ENCODE results near the gene GET3.
A peak's percentile ranks its signal among the peaks of the same experiment; 100 is the strongest.

The GET3 gene

GRCh38 chr19:12778017-12778904 lies 41.0 kb downstream of the GET3 start:
- Histone ChIP-seq H3K4me1 (ENCODE audit: control insufficient read depth, insufficient read depth, low read length) (peaks cover 20% of the 10 kb centered on the region), H3K27me3 (ENCODE audit: control insufficient read depth, insufficient read depth, low read length) (no peaks in the 10 kb centered on the region), H3K9ac (ENCODE audit: low read length) (peak overlapping the region; percentile 57), H3K36me3 (ENCODE audit: control insufficient read depth, insufficient read depth, low read length) (no peaks in the 10 kb centered on the region), H3K27ac (ENCODE audit: low read depth, low read length) (peak overlapping the region; percentile 97), H3K4me3 (ENCODE audit: low read length) (peak overlapping the region; percentile 76)

- Histone ChIP-seq H3K27ac (ENCODE audit: low read depth, low read length) (peak overlapping the region; percentile 97), H3K4me1 (ENCODE audit: control insufficient read depth, insufficient read depth, low read length) (peaks cover 25% of the 10 kb centered on the region), H3K4me3 (ENCODE audit: low read length) (peak overlapping the region; percentile 76), H3K36me3 (ENCODE audit: control insufficient read depth, insufficient read depth, low read length) (no peaks in the 10 kb centered on the region), H3K27me3 (ENCODE audit: control insufficient read depth, insufficient read depth, low read length) (no peaks in the 10 kb centered on the region), H3K9ac (ENCODE audit: low read length) (no peak overlapping the region)
These were observed 41.5 kb downstream of the GET3 start for GRCh38 chr19:12778905-12779161.

GRCh38 chr19:12779162-12779993 lies 42.1 kb downstream of the GET3 start:
- Histone ChIP-seq H3K27ac (ENCODE audit: low read depth, low read length) (peak overlapping the region; percentile 97), H3K36me3 (ENCODE audit: control insufficient read depth, insufficient read depth, low read length) (no peaks in the 10 kb centered on the region), H3K4me3 (ENCODE audit: low read length) (peak overlapping the region; percentile 76)

GRCh38 chr19:12782174-12782423 lies 44.8 kb downstream of the GET3 start:
- no peaks in the 10 kb centered on the region for H3K27me3 ChIP-seq (ENCODE audit: control insufficient read depth, insufficient read depth, low read length)
- H3K27ac ChIP-seq (ENCODE audit: low read depth, low read length): peak overlapping the region; percentile 99
- H3K9ac ChIP-seq (ENCODE audit: low read length): peak overlapping the region; percentile 93
- H3K4me1 ChIP-seq (ENCODE audit: control insufficient read depth, insufficient read depth, low read length): peaks cover 20% of the 10 kb centered on the region
- no peaks in the 10 kb centered on the region for H3K36me3 ChIP-seq (ENCODE audit: control insufficient read depth, insufficient read depth, low read length)
- peak overlapping the region; percentile 78 for H3K4me3 ChIP-seq (ENCODE audit: low read length)

More at GRCh38 chr19:12779162-12779993, 42.1 kb downstream of the GET3 start:
- no peak overlapping the region for H3K9ac ChIP-seq (ENCODE audit: low read length)
- H3K27me3 ChIP-seq (ENCODE audit: control insufficient read depth, insufficient read depth, low read length): no peaks in the 10 kb centered on the region
- H3K4me1 ChIP-seq (ENCODE audit: control insufficient read depth, insufficient read depth, low read length): peaks cover 25% of the 10 kb centered on the region

- Histone ChIP-seq H3K4me1 (ENCODE audit: control insufficient read depth, insufficient read depth, low read length) (peaks cover 20% of the 10 kb centered on the region), H3K27ac (ENCODE audit: low read depth, low read length) (peak overlapping the region; percentile 99), H3K27me3 (ENCODE audit: control insufficient read depth, insufficient read depth, low read length) (no peaks in the 10 kb centered on the region), H3K9ac (ENCODE audit: low read length) (peak overlapping the region; percentile 93), H3K4me3 (ENCODE audit: low read length) (peak overlapping the region; percentile 78), H3K36me3 (ENCODE audit: control insufficient read depth, insufficient read depth, low read length) (no peaks in the 10 kb centered on the region)
These were observed 45.4 kb downstream of the GET3 start for GRCh38 chr19:12782424-12783290.

- Histone ChIP-seq H3K36me3 (ENCODE audit: control insufficient read depth, insufficient read depth, low read length) (no peaks in the 10 kb centered on the region), H3K4me3 (ENCODE audit: low read length) (peak overlapping the region; percentile 43), H3K9ac (ENCODE audit: low read length) (no peak overlapping the region), H3K27me3 (ENCODE audit: control insufficient read depth, insufficient read depth, low read length) (no peaks in the 10 kb centered on the region), H3K27ac (ENCODE audit: low read depth, low read length) (peak overlapping the region; percentile 99), H3K4me1 (ENCODE audit: control insufficient read depth, insufficient read depth, low read length) (peaks cover 25% of the 10 kb centered on the region)
These were observed 46.1 kb downstream of the GET3 start for GRCh38 chr19:12783291-12783848.

- Histone ChIP-seq H3K9ac (ENCODE audit: low read length) (peak overlapping the region; percentile 0), H3K4me1 (ENCODE audit: control insufficient read depth, insufficient read depth, low read length) (peaks cover 25% of the 10 kb centered on the region), H3K4me3 (ENCODE audit: low read length) (peak overlapping the region; percentile 43), H3K27ac (ENCODE audit: low read depth, low read length) (peak overlapping the region; percentile 99), H3K27me3 (ENCODE audit: control insufficient read depth, insufficient read depth, low read length) (no peaks in the 10 kb centered on the region), H3K36me3 (ENCODE audit: control insufficient read depth, insufficient read depth, low read length) (no peaks in the 10 kb centered on the region)
These were observed 46.6 kb downstream of the GET3 start for GRCh38 chr19:12783849-12784393.

- H3K27ac ChIP-seq (ENCODE audit: low read depth, low read length): peak overlapping the region; percentile 99
- H3K36me3 ChIP-seq (ENCODE audit: control insufficient read depth, insufficient read depth, low read length): no peaks in the 10 kb centered on the region
- no peaks in the 10 kb centered on the region for H3K27me3 ChIP-seq (ENCODE audit: control insufficient read depth, insufficient read depth, low read length)
- no peak overlapping the region for H3K4me3 ChIP-seq (ENCODE audit: low read length)
- peaks cover 25% of the 10 kb centered on the region for H3K4me1 ChIP-seq (ENCODE audit: control insufficient read depth, insufficient read depth, low read length)
- H3K9ac ChIP-seq (ENCODE audit: low read length): peak overlapping the region; percentile 0
These were observed 47.1 kb downstream of the GET3 start for GRCh38 chr19:12784394-12784870.

GRCh38 chr19:12784871-12785430 lies 47.7 kb downstream of the GET3 start:
- Histone ChIP-seq H3K4me3 (ENCODE audit: low read length) (no peak overlapping the region), H3K27me3 (ENCODE audit: control insufficient read depth, insufficient read depth, low read length) (no peaks in the 10 kb centered on the region), H3K36me3 (ENCODE audit: control insufficient read depth, insufficient read depth, low read length) (no peaks in the 10 kb centered on the region), H3K9ac (ENCODE audit: low read length) (no peak overlapping the region), H3K27ac (ENCODE audit: low read depth, low read length) (peak overlapping the region; percentile 41), H3K4me1 (ENCODE audit: control insufficient read depth, insufficient read depth, low read length) (peaks cover 25% of the 10 kb centered on the region)

- Histone ChIP-seq H3K4me1 (ENCODE audit: control insufficient read depth, insufficient read depth, low read length) (peaks cover 28% of the 10 kb centered on the region), H3K4me3 (ENCODE audit: low read length) (no peak overlapping the region)
These were observed 48.2 kb downstream of the GET3 start for GRCh38 chr19:12785431-12786031.

GRCh38 chr19:12786141-12786870 lies 49.0 kb downstream of the GET3 start:
- Histone ChIP-seq H3K4me1 (ENCODE audit: control insufficient read depth, insufficient read depth, low read length) (peaks cover 33% of the 10 kb centered on the region), H3K4me3 (ENCODE audit: low read length) (no peak overlapping the region), H3K36me3 (ENCODE audit: control insufficient read depth, insufficient read depth, low read length) (no peaks in the 10 kb centered on the region), H3K27ac (ENCODE audit: low read depth, low read length) (peak overlapping the region; percentile 72), H3K27me3 (ENCODE audit: control insufficient read depth, insufficient read depth, low read length) (no peaks in the 10 kb centered on the region), H3K9ac (ENCODE audit: low read length) (no peak overlapping the region)

More at GRCh38 chr19:12785431-12786031, 48.2 kb downstream of the GET3 start:
- H3K27ac ChIP-seq (ENCODE audit: low read depth, low read length): peak overlapping the region; percentile 72
- H3K27me3 ChIP-seq (ENCODE audit: control insufficient read depth, insufficient read depth, low read length): no peaks in the 10 kb centered on the region
- no peak overlapping the region for H3K9ac ChIP-seq (ENCODE audit: low read length)
- no peaks in the 10 kb centered on the region for H3K36me3 ChIP-seq (ENCODE audit: control insufficient read depth, insufficient read depth, low read length)
